GM18520 (cell line): Measurements from ENCODE around the gene SGTA.

Source experiments
- ATAC-seq: cut with Tn5 transposase; IDR thresholded peaks from one replicate; pipeline ENCODE4 v1.9.1; 2021; ENCODE audit not compliant: unreplicated experiment

Gene SGTA

GRCh38 chr19:2755811-2756210 lies 27.3 kb downstream of the SGTA start:
- no peak for ATAC-seq

DNA sequence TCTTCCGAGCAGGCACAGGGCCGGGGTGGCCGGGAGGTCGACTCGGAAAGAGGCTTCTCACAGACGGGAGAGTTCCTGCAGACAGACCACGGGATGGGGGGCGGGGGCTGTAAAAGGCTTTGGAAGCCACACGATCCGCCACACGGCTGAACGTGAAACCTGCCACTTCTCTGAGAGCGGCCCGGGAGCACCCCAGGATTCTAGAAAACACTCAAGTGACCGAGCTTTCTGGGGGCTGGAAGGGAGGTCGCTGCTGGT lies 27.7 kb downstream of the SGTA start:
- no peak for ATAC-seq

GRCh38 chr19:2754659-2755447 lies 28.2 kb downstream of the SGTA start:
- no peak for ATAC-seq

GRCh38 chr19:2751438-2751830 lies 31.6 kb downstream of the SGTA start:
- no peak for ATAC-seq

DNA sequence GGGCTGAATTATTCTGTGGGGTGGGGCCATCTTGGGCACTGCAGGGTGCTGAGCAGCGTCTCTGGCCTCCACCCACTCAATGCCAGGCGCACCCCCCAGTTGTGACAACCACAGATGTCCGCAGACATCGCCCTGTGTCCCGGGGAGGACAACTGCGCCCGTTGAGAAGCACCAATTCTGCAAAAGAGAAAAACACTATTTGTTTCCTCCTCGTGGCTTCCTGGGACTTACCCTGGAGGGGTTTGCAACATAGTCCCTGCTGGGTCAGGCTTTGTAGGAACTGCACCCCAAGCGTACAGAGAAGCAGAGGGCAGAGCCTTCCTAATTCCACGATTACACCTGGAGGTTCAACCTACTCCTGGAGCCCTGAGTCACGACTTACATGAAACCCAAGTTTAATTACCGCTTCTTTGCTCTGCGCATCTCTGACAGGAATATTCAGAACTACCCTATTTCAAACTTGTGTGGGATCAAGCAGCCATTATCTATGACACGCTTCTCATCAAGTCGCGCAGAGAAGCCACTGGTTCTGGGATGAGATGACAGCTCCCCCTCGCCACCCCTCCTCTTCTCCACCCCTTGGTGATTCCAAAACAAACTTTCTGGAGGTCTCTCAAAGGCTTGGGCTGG lies 32.1 kb downstream of the SGTA start:
- no peak for ATAC-seq

GRCh38 chr19:2747349-2747748 lies 35.7 kb downstream of the SGTA start:
- no peak for ATAC-seq

DNA sequence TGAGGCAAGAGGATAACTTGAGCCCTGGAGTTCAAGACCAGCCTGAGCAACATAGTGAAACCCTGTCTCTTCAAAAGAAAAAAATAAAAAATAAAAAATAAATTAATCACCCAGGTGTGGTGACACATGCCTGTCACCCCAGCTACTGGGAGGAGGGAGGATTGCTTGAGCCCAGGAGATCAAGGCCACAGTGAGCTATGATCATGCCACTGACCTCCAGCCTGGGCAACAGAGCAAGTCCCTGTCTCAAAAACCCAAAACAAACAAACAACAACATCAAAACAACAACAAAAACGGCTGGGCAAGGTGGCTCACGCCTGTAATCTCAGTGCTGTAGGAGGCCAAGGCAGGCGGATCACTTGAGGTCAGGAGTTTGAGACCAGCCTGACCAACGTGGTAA lies 39.0 kb downstream of the SGTA start:
- ATAC-seq = no peak

GRCh38 chr19:2743099-2743498 lies 40.0 kb downstream of the SGTA start:
- ATAC-seq = no peak

- no peak for ATAC-seq
Measured at GRCh38 chr19:2740314-2740656, 42.8 kb downstream of the SGTA start.

GRCh38 chr19:2739602-2740313 lies 43.3 kb downstream of the SGTA start, which contains the start of gene SLC39A3:
Gene SLC39A3, minus strand, starts transcription at chr19:2740017. Its CDS starts 2,760 bp downstream, at chr19:2737257.
- peak; percentile 97 for ATAC-seq

DNA sequence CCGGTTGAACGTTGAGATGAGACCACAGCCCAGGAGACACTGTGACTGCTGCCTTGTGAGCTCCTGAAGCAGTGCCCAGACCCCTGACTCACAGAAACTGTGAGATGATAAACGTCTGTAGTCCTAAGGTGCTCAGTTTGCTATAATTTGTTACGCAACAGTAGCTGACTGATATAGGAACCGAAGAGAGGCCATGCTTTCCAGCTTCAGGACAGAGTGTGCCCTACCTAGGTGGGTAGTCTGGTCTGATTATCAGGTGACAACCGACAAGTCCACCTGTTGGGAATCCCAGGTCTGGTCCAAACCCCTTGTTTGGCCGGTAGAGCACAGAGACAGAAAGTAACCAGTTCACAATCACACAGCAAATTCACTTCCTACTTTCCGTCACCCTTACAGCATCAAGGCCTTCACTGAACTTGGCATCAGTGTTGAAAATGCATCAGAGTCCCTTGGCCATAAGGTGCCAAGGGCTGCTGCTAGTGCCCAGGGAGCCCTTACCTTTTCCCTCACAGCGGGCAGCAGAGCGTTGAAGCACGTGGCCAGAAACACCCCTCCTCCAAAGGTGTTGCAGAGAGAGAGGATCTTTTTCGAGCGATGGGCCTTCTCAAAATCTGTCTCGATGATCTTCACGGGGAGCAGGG lies 46.4 kb downstream of the SGTA start:
- no peak for ATAC-seq

GRCh38 chr19:2735374-2735773 lies 47.7 kb downstream of the SGTA start:
- no peak for ATAC-seq

GRCh38 chr19:2734589-2735288 lies 48.3 kb downstream of the SGTA start:
- ATAC-seq = no peak

GRCh38 chr19:2733930-2734588 lies 49.0 kb downstream of the SGTA start:
- no peak for ATAC-seq

DNA sequence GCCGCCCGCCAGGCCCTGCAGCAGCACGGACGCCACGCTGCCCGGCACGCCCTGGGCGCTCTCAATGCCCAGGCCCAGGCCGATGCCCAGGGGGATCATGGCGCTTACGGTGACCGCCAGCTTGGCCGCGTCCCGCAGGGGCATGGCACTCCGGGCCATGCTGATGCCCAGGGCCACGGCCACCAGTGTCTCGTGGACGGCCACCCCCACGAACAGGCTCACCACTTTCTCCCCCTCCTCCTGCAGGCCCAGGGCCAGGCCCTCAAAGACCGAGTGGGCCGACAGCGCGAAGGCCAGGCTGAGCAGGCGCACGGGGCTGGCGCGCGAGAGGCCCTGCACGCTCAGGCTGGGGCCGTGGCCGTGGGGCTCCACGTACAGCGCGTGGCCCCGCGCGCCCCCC lies 50.2 kb downstream of the SGTA start:
- no peak for ATAC-seq

DNA sequence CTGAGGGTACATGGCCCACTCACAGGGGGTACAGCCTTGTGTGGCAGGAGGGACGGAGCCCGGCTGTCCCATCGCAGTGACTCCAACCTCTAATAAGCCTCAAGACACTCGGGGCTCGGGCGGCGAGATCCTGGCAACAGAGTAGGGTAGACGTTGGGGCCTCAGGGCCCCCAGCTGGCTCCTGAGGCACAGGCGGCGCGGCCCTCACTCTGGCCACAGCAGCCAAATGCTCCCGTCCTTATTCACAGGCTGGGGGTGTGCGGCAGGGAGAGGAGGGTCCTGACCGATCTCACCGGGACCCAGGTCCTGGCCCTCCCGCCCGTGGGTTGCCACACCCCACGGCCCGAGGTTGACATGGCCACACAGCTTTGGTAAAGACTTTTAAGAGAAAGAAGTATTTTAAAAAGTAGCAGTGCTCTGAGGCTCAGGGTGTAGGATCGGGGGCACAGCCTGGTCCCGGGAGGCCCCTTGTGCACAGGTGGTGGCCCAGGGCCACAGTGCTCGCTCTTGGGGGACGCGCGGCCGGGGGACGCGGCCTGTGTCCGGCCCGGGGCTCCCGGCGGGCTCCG lies 50.8 kb downstream of the SGTA start:
- ATAC-seq = no peak

GRCh38 chr19:2731181-2731995 lies 51.7 kb downstream of the SGTA start:
- no peak for ATAC-seq

- ATAC-seq = no peak
Measured at GRCh38 chr19:2729943-2730818, 52.9 kb downstream of the SGTA start.
